ENCODE data around the gene ZBTB7B.
A peak's percentile ranks its signal among the peaks of the same experiment; 100 is the strongest.

Gene ZBTB7B

GRCh38 chr1:155002464-155003226 lies at the start of gene ZBTB7B:
TSS of gene ZBTB7B (plus strand) at chr1:155002802. CDS start at chr1:155014661, 11,859 bp downstream.
- peak in 1 of 2 experiments; percentile 40 for DNase-seq

- no peak for DNase-seq
These were observed 49.0 kb upstream of the ZBTB7B start for GRCh38 chr1:154953611-154954038.

GRCh38 chr1:154954541-154954940 lies 48.1 kb upstream of the ZBTB7B start:
- no peak for DNase-seq

DNA sequence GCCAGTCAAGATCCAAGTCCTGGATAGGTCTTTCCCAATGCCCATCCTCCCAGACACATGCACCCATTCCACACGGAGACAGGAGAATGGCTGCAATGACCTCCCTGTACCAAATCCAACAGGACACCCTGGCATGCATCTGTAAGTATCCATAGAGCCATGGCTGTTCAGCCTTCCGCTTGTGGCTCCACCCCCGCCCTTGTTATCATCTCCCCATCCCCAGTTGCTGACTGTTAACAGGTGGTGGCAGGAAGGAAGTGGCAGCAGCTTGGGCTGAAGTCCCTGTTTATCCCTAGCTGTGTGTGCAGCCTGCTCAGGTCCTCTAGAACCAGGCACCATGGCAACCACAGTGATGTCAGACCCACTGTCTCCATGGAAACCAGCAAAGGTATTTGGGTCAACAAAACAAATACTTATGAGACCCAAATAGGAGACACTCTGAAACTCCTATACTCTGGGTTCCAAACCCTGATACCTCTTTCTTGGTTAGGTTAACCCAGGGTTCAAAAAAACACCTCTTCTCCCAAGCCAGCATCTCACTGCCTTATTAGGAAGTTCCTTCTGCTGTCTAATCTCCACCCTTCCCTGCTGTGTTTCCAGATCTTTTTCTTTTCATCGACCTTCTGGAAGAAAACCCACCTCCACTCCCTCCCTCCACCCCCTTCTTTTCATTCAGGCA lies 47.4 kb upstream of the ZBTB7B start:
- peak; percentile 87 to 88 for DNase-seq

GRCh38 chr1:154955718-154956543 lies 46.7 kb upstream of the ZBTB7B start, which contains the start of gene PBXIP1:
TSS of gene PBXIP1 (minus strand) at chr1:154956099. CDS start at chr1:154953721, 2,378 bp downstream.
- peak; percentile 84 to 90 for DNase-seq

- DNase-seq: peak in 1 of 2 experiments; percentile 65
These were observed 46.1 kb upstream of the ZBTB7B start for GRCh38 chr1:154956544-154956941.

GRCh38 chr1:154957091-154957657 lies 45.4 kb upstream of the ZBTB7B start:
- no peak for DNase-seq

GRCh38 chr1:154958036-154958435 lies 44.6 kb upstream of the ZBTB7B start:
- no peak for DNase-seq

DNA sequence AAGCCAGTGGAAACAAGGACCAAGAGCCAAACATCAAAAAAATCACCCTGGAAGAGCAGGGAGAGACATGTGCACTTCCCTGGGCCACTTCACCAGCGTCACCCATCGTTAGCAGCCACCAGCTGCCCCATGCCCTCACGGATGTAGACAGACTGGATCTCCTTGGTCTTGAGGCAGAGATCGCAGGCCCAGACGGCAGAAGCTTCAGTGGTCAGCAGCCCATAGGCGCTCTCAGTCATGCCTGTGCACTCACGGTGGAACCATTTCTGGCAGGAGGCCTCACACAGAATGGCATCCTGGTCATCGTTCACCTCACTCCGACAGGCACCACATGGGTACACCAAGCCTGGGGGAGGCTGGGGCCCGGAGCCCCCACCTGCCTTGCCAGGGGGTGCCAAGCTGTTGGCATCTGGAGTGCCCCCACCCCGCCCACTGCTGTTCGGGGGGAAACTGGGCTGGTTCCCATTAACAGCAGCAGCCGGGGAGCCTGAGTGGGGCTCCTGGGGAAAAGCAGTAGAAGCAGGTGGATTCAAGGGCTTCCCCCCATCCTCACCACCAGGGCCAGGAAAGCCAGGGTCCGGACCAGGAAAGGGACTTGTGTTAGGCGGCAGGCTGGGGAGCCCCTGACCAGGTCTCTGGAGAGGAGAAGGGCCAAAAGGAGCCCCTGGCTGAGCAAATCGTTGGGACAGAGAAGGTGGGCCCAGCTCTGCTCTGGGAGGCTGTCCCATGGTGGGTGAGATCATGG lies 43.7 kb upstream of the ZBTB7B start:
- no peak for DNase-seq

- DNase-seq: no peak
These were observed 43.2 kb upstream of the ZBTB7B start for GRCh38 chr1:154959426-154959780.

GRCh38 chr1:154960446-154961136 lies 42.0 kb upstream of the ZBTB7B start:
- DNase-seq: no peak

GRCh38 chr1:154961207-154962155 lies 41.1 kb upstream of the ZBTB7B start, which contains the start of gene PYGO2:
TSS of gene PYGO2 (minus strand) at chr1:154961782. CDS start at chr1:154961576, 206 bp downstream.
- DNase-seq: peak; percentile 19 to 55

DNA sequence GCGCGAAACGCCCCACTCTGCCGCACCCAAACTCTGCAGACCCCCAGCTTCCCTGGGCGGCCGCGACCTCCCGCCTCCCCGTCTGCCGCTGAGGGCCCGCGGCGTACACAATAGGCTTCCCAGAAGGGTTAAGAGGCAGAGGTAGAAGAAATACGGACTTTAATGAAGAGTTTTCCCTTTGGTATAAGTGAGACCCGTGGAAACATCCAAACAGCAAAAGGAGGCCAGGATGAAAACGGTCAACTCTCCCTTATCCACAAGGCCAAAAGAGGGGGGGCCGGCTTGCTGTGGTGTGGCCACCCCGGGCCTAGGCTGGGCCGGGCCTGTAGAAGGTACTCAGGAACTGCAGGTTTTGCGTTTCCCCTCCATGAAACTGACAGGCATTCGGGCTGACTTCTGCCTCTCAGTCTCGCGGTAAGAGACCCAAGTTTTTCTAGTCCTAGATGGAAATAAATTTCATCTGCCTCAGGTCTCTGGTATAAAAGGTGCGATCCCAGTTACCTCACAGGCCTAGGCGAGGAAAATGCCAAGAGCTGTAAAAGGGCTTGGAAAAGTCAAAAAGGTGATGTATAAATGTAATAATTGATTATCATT lies 40.3 kb upstream of the ZBTB7B start:
- DNase-seq: no peak

GRCh38 chr1:154962795-154963330 lies 39.7 kb upstream of the ZBTB7B start:
- no peak for DNase-seq

- DNase-seq: no peak
These were observed 39.0 kb upstream of the ZBTB7B start for GRCh38 chr1:154963643-154964042.

- DNase-seq: no peak
These were observed 38.2 kb upstream of the ZBTB7B start for GRCh38 chr1:154964359-154964758.

DNA sequence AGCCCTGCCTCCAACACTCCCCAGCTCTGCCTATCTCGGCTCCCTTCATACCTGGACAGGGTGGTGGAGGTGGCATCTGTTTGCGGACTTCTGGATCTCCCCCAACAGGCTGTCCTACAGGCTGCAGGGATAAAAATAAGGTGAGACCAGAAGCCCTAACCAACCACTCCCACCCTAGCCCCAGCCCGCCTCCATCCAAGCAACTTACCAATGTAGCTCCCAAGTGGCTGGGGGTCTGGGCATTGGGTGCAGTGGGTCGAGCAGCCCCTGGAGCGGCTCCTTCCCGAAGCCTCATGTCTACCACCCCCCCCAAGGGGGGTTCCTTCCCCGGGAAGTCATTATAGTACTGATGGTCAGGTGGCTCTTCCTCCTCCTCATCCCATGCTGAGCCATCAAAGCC lies 36.5 kb upstream of the ZBTB7B start:
- DNase-seq: no peak

DNA sequence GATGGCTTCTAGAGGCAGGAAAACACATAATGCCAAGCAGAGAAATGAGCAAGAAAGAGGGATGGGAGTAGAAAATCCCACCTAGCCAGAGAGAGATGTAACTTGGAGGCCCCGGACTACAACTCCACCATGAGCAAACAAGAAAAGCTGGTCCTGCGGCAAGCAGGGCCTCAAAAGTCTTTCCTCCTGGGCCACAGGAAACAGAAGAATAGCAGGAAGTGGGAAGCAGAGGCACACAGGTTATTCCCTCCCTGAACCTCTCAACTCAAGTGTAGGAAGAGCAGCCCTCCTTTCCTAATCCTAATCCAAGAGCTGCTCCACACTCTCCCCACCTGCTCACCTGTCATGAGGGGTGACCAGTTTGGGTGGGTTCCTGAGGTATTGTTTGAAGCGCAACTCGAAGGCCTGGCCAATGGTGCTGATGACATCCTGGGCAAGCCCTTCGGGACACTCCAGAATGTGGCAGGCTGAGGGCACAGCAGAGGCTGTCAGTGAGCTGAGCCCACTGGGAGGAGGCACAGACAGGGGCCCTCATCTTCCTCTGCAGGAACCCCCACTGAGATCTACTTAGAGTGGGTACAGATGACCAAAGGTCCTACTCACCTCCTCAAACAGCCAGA lies 35.2 kb upstream of the ZBTB7B start:
- no peak for DNase-seq

DNA sequence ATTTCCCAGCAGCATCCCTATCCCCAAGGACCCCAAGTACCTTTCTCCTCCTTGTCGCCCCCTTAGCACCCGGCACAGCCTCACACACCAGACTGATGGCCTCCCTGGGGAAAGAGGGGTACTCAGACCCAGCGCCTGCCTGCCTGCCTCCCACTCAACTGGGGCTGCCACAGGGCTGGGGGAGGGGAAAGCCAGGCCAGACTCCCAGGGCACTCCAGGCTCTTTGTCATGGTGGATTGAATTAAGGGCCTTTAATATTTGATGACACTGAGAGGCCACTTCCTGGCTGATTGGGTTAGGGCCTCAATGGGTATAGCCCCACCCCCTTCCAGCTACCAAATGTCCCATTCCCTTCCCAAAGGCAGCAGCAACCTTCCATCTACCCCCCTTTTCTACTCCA lies 33.9 kb upstream of the ZBTB7B start:
- DNase-seq: no peak
